Measurements from ENCODE around the gene TPRG1.

Gene TPRG1

DNA sequence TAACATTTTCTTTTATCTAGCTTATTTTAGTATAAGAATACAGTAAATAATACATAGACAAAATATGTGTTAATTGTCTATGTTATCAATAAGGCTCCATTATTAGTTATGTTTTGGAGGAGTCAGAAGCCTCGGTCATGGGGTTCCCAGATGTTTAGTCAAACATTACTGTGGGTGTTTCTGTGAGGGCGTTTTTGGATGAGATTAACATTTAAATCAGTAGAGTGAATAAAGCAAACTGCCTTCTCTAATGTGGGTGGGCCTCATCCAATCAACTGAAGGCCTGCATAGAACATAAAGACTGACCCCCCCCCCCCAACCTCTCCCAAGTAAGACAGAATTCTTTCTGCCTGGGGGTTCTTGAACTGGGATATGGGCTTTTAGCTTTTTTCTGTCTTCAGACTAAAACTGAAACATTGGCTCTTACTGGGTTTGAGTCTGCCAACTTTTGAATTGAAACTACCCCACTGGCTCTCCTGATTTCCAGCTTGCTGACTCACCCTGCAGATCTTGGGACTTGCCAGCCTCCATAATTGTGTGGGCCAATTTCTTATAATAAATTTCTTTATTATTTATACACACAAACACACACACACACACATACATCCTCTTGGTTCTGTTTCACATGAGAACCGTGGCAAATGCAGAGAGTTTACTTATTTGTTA, 192.0 kb downstream of the TPRG1 start:
- DNase-seq = no peak

DNA sequence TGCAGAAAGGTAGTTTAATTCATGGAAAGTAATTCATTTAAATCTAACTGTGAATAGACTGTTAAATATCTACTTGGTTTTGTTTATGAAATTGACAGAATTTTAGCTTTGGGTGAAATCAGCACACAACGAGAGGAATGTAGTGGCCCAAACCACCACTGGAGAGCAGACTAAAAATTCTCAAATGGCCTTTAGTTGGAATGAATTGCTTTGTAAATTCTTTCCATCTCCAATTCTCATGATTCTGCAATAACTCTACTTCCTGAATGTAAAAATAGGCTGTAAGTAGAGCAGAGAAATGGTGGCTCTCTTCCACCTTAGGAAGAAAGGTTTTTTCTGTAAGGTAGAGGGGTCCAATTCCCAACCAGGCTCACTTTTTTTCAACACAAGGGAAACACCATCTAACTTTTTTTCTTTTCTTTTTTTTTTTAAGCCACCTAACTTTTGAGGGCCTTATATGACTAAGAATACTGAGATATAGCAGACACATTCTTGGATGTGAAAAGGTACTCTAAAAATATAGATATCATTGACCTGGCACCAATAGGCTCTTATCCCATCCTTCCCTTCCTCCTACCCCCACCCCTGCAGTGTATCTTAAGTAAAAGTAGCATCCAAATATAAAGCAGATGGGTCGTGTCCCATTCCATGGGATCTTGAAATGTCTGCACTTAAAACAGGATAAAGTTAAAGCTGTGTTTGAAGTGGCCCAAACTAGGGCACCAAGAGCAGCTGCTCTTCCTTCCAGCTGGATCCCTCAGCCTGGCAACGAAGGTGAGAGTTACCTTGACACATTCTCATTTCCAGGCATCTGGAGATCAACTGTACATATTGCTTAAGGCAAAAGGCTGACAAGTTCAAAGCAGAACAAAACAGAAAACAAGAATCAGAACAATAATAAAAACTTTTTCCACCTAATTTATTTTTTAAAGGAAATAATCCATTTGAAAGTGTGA, 194.1 kb downstream of the TPRG1 start:
- no peak for DNase-seq

- no peak for DNase-seq
Observed at GRCh38 chr3:189368384-189368783, 196.6 kb downstream of the TPRG1 start.

DNA sequence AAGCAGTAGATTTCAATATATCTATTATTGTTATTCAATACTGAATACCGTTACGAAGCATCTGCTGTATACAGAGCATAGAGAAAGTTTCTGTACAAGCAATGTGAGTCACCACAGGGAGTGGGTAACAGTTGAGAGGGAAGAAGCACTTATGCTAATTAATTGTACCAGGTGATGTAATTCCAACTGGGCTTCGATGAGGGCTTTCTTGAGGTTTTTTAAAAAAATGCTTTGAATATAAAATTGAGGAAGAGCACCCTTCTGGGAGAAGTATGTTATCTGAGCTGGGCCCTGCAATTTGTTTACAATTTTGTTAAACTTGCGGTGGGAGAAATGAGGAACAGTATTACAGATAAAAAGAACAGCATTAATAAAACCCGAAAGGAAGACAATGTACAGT, 197.9 kb downstream of the TPRG1 start:
- no peak for DNase-seq

GRCh38 chr3:189372243-189372642, 200.5 kb downstream of the TPRG1 start:
- DNase-seq = no peak

Measured in activated CD8-positive, alpha-beta memory T cell treated with anti-CD3 and anti-CD28 coated beads for 24 hours (primary cell).